HG03139 (cell line): ENCODE results near the gene TMEM255B.
"Not testable (repeated sequence)": the region's sequence is repeated elsewhere in the genome, so short reads cannot be mapped to it uniquely, and the experiment has no call there.

Source experiments
- ATAC-seq: cut with Tn5 transposase; IDR thresholded peaks from one replicate; pipeline ENCODE4 v1.9.1; 2021; ENCODE audit not compliant: unreplicated experiment

Gene TMEM255B

DNA sequence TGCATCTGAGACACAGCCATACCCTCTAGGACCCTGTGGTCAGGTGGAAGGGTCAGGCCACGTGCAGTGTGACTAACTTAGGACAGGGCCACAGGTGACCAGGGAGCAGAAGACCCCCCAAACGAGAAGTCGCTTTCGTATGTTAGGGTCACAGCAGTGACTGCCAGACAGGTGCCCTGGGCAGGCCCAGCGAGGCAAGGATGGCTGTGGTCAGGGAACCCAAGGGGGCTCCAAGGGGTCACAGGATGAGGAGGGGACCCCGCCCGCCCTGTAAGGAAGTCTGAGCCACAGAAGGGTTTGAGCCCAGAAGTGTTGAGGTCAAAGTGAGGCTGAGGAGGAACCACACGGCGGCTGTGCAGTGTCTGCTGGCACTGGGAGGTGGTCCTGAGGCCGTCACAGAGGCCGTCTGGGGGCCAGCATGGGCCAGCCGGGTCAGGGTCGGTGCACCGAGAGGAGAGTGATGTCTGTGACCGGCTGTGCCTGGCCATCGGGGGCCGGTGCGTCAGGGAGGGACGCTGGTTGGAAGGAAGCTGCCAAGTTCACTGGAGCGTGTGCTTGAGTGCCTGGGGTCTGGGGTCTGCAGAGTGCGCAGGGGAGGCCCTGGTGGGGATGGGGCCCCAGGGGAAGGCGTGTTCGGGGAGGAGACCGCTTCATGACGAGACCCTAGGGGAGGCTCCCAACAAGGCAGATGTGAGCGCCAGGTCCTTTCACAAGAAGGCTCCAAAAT, 24.8 kb upstream of the TMEM255B start:
- ATAC-seq = no peak

DNA sequence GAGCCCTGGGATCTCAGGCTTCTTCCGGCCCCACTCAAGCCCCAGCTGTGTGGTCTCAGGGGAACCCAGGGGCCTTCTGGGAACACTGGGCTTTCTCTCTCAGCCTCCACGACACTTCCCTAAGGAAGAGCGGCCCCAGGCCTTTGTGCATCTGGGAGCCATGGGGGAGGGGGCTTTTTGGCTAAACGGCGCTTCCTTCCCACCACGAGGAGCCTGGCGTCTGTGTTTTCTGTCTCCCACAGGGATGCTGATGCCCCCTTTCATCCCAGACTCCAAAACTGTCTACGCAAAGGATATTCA, 24.2 kb upstream of the TMEM255B start:
- no peak for ATAC-seq

- no peak for ATAC-seq
Measured at GRCh38 chr13:113735194-113735593, 23.8 kb upstream of the TMEM255B start.

- ATAC-seq = no peak
Measured at GRCh38 chr13:113735750-113736149, 23.3 kb upstream of the TMEM255B start.

DNA sequence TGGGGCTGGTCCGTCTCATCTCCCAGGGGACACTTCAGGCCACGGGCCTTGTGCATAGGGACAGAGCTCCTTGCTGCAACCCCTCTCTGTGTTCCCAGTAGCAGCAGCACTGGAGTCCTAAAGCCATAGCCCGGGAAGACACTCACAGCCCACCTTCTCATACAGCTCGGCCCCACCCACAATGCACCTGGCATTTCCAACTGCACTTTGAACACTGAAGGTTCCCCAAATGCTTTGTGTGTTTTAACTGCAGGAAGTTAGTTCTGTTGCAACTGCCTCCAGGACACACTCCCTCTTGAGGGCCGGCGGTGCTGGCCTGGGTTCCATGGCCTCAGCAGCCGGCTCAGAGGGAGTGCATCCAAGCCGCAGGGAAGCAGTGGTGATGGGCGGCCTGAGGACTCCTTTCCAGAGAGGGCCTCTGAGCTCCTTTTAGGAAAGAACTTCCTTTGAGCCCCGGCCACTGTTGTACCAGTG, 22.7 kb upstream of the TMEM255B start:
- ATAC-seq = no peak

- ATAC-seq = no peak
Measured at GRCh38 chr13:113737803-113738202, 21.2 kb upstream of the TMEM255B start.

DNA sequence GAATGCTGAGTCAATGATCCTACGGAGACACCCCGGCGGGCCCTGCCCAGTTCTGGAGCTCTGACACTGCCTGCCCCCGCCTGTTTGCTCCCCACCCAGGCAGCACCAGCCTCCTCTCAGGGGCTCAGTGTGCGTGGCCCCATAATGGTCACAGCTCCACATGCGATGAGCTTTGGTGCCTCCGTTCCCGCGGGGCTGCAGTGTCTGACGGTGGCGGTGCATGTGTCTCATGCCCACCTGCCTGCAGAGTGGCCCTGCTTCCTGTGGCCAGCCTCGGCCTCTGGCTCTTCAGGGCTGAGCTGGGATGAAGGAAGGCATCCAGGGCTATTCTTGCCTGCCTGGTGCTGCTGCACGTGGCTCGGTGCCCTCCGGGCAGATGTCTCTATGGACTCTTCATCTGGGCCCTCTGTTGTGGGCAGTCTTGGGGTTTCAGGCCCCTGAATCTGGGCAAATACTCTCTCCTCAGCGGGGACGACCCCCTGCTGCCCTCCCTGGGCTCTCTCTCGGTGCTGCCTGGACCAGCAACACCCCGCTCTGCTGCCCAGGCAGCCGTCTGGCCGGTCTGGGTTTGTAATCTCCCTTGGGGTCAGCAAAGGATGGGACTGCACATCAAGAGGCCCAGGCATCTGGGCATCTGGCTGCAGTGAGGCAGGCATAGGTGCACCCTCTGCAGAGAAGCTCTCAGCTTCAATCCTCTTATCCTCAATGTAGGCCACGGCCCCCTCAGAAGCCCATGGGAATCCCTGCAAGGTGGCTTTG, 19.3 kb upstream of the TMEM255B start:
- no peak for ATAC-seq

- no peak for ATAC-seq
Measured at GRCh38 chr13:113740286-113740556, 18.8 kb upstream of the TMEM255B start.

DNA sequence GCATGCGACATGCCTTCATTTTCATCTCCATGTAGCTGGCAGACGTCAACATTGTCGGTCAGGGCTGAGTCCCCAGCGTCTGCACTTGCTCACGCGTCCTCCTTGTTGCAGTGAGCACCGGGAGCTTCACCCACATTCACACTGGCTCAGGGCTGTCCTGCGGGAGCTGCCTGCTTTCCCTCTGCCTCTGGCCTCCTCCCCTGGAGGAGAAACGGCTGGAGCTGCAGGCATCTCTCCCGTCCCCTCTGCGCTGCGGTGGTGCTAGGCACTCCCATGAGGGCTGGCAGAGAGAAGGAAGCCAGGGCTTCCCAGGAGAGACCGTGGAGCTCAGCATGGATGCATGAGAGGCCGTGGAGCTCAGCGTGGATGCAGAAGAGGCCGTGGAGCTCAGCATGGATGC, 18.4 kb upstream of the TMEM255B start:
- no peak for ATAC-seq

DNA sequence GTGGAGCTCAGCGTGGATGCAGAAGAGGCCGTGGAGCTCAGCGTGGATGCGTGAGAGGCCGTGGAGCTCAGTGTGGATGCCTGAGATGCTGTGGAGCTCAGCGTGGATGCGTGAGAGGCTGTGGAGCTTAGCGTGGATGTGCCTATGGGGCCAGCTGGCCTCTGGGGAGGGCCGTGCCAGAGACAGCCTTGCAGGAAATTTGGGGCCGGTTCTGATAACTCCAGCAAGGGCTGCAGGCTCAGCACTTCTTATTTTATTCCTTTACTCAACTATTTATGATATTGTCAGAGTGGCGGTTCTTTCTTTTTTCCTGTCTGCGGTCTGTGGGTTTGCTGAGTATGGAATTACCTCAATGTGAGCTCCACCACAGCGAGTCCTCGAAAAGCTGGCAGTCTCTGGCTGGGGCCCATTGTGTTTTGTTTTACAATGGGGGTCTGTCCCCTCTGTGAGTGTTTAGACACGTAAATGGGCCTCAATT, 17.8 kb upstream of the TMEM255B start:
- no peak for ATAC-seq

DNA sequence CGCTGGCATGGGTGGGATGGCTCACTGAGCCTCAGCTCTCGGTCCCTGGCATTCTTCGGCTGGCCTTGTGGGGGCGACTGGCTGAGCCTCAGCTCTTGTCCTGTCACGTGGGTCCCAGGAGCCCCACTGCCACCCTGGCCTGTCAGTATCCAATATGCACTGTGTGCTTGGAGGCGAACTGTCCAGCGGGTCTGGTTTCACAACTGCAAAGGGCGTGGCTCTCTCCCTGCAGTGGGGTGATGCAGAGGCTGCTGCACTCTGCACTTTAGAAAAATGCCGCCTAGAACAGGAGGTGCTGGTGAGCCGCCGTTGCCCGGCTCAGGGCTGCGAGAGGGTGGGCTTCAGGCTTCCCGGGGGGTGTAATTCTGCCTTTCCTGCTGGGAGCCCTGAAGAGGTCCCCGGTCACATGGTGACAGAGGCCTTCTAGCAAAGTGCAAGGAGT, 17.0 kb upstream of the TMEM255B start:
- no peak for ATAC-seq

- ATAC-seq = no peak
Measured at GRCh38 chr13:113742445-113743120, 16.4 kb upstream of the TMEM255B start.

DNA sequence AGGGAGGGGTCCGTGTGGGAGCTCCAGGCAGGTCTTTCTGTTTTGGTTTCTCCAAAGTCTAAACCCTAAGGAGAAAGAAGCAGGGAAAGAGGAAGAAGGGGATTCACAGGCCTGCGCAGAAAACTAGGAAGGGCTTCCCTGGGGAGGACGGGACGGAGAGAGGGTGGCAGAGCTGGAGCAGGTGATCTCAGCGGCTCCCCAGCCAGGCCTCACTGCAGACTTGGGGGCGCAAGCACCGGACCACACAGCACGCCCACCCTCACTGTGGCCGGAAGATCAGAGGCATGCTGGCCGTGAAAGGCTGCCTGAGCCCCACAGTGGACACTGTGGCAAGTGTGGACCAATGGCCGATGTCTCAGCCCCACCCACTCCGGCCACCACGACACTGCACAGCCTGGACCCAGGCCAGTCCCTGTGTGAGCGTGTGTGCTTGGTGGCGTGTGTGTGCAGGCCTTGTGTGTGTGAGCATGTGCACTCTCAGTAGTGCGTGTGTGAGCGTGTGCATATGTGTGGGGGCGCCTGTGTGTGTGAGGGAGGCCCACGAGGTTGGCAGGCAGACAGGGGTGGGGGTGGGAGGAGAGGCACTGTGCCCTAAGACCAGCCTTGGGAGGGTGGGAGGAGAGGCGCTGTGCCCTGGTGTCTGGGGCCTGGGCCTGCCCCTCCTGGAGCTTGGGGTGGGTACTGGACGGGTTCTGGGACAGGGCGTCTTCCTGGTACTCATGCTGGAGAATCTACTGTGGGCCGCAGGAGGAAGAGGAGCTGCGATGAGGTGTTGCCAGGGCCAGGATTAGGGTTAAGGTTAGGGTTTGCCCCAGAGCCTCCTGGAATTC, 15.4 kb upstream of the TMEM255B start:
- no peak for ATAC-seq

- no peak for ATAC-seq
Measured at GRCh38 chr13:113744197-113745000, 14.6 kb upstream of the TMEM255B start.

- ATAC-seq = no peak
Measured at GRCh38 chr13:113745059-113745458, 14.0 kb upstream of the TMEM255B start.

DNA sequence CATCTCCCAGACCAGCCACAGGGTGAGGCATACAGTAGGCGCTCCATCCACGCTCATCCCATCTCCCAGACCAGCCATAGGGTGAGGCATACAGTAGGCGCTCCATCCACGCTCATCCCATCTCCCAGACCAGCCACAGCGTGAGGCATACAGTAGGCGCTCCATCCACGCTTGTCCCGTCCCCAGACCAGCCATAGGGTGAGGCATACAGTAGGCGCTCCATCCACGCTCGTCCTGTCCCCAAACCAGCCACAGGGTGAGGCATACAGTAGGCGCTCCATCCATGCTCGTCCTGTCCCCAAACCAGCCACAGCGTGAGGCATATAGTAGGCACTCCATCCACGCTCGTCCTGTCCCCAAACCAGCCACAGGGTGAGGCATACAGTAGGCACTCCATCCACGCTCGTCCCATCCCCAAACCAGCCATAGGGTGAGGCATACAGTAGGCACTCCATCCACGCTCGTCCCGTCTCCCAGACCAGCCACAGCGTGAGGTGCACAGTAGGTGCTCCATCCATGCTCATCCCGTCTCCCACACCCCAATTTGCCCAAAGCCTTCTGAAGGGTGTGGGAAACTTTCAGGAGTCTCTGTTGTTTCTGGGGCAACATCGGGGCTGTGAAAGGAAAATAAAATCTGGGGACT, 13.4 kb upstream of the TMEM255B start:
- ATAC-seq = not testable (repeated sequence)

DNA sequence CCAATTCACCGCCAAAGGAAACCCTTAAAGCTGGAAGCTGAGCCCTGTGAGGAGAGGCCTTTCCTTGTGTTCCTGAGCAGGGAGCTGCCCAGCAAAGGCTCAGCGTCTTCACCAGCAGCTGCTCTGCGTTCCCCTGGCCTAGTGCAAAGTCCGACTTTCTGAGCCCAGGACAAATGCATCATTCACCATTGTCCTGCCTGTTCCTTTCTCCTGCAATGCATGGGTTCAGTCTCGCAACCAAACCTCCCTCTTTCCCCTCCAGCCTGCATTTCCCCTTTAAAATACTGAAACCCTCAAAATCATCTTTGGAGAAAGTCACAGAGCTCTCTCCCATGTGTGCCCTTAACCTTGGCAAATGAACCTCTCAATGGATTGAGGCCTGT, 12.9 kb upstream of the TMEM255B start:
- no peak for ATAC-seq

DNA sequence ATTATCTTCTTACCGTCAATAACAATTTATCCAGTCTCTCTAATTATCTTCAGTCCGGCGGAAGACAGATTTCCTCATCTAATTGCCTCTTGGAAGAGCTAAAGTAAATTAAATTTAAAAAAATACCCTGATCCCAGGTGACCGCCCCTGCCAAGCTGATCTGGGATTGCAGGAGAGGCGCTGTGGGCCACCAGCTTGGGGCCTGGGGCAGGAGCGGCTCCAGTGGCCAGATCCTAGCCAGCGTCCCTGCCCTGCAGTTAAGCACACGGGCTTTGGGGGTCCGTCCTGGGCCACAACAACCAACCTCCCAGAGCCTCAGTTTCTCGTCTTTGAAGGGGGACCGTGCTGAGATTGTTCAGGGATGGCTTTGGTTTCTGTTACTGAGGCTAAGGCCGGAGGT, 12.4 kb upstream of the TMEM255B start:
- no peak for ATAC-seq

DNA sequence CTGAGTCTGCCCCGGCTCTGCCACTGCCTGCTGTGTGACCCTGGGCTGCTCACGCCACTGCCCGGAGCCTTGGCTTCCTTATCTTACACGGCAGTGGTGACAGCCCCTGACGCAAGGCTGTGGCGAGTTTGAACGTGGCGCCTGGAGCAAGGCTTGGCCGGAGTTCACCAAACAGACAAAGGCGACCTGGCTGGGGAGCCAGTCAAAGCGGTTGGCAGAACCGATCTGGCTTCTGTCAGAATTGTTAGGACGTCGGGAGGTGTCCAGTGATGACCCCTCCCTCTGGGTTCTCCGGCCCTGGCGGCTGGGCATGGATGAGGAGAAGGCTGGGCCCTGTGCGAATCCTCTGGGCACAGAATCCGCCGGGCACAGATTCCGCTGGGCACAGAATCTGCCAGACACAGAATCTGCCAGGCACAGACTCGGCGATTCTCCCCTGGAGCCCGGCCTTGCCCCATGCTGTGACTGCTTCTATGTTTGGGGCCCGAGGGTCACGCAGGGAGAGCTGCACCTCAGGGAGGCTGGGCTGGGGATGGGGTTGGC, 11.7 kb upstream of the TMEM255B start:
- ATAC-seq = no peak
